Measurements from ENCODE around the gene PRKAR2B.

Gene PRKAR2B

DNA sequence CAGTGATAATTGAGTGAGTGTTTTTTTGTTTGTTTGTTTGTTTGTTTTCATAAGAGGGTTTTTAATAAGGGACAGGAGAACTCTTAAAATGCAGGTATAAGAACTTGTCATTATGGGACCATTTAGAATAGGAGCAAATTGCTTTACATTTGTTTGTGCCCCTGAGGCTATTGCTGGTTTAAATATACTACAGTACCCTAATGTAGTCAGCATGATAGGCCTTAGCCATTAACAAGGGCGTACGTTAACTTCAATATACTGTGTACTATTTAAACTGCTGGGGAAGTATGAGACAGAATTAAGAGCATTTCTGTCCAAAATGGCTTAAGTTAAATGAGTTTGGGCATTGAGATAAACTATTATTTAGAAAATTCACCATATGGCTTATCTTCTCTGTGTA, 26.2 kb downstream of the PRKAR2B start:
- TF ChIP-seq TARDBP (IDR thresholded peaks at IDR 0.05) = no peak
- TF ChIP-seq FOXM1 (IDR thresholded peaks at IDR 0.05; ENCODE audit: borderline replicate concordance) = no peak
- no peak for TF ChIP-seq FOXK2 (IDR thresholded peaks at IDR 0.05)
- no peak for TF ChIP-seq SUZ12 (IDR thresholded peaks at IDR 0.05)
- no peak for TF ChIP-seq CTBP1 (IDR thresholded peaks at IDR 0.05; ENCODE audit: borderline replicate concordance)
- no peak for TF ChIP-seq HDGF (IDR thresholded peaks at IDR 0.05; ENCODE audit: borderline replicate concordance)
- CTCF ChIA-PET = no interaction called here
- no peak for DNase-seq (ENCODE audit: extremely low spot score)
- POLR2A ChIA-PET = no interaction called here

DNA sequence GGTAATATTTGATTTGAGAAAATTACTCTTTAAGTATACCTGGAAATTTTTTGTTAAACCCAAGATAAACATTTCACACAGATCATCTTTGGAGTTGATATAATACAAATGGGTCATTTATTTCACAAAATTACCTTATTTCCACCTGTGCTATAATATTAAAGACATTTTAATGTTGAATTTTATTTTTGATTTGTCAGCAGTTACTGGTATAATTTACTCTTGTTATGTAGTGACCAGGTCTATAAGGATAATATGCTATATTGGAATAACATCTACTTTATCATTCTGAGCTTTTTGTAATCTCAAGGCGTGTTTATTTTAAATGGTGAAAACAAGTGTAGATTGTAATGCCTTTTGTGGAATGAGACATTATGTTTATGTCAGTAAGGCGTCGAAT, 26.6 kb downstream of the PRKAR2B start:
- CTCF ChIA-PET = no interaction called here
- POLR2A ChIA-PET = no interaction called here
- no peak for DNase-seq (ENCODE audit: extremely low spot score)
- no peak for TF ChIP-seq FOXK2 (IDR thresholded peaks at IDR 0.05)
- TF ChIP-seq FOXM1 (IDR thresholded peaks at IDR 0.05; ENCODE audit: borderline replicate concordance) = no peak
- TF ChIP-seq TARDBP (IDR thresholded peaks at IDR 0.05) = no peak
- TF ChIP-seq SP1 (IDR thresholded peaks at IDR 0.05) = no peak
- TF ChIP-seq HDGF (IDR thresholded peaks at IDR 0.05; ENCODE audit: borderline replicate concordance) = no peak
- no peak for TF ChIP-seq NFRKB (IDR thresholded peaks at IDR 0.05)
- no peak for TF ChIP-seq FOXA1 (IDR thresholded peaks at IDR 0.05)

DNA sequence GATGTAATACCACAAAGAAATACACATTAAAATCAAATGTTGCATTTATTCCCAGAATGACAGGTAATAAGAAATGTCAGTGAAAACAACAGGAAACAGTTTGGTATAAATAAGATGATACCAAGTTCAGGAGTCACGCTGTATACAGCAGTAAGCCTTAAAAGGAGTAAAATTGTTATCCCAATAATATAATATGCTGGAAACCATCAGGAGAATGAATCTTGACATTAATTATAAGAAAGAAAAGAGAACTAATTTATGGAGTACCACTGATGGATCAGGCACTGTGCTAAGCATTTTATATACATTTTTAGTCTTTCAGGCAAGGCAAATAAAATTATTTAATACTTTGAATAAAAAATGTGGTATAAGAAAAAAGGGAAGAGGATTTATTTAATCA, 27.6 kb downstream of the PRKAR2B start:
- POLR2A ChIA-PET = no interaction called here
- no peak for DNase-seq (ENCODE audit: extremely low spot score)
- TF ChIP-seq NFRKB (IDR thresholded peaks at IDR 0.05) = no peak
- TF ChIP-seq CTBP1 (IDR thresholded peaks at IDR 0.05; ENCODE audit: borderline replicate concordance) = no peak
- TF ChIP-seq BHLHE40 (IDR thresholded peaks at IDR 0.05; ENCODE audit: borderline replicate concordance) = no peak
- no peak for TF ChIP-seq ARNT (IDR thresholded peaks at IDR 0.05)
- TF ChIP-seq SUZ12 (IDR thresholded peaks at IDR 0.05) = no peak
- no peak for TF ChIP-seq LEF1 (IDR thresholded peaks at IDR 0.05; ENCODE audit: borderline replicate concordance)
- TF ChIP-seq HDGF (IDR thresholded peaks at IDR 0.05; ENCODE audit: borderline replicate concordance) = no peak
- no peak for TF ChIP-seq TARDBP (IDR thresholded peaks at IDR 0.05)
- TF ChIP-seq, protein P1, sequence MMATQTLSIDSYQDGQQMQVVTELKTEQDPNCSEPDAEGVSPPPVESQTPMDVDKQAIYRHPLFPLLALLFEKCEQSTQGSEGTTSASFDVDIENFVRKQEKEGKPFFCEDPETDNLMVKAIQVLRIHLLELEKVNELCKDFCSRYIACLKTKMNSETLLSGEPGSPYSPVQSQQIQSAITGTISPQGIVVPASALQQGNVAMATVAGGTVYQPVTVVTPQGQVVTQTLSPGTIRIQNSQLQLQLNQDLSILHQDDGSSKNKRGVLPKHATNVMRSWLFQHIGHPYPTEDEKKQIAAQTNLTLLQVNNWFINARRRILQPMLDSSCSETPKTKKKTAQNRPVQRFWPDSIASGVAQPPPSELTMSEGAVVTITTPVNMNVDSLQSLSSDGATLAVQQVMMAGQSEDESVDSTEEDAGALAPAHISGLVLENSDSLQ (IDR thresholded peaks at IDR 0.05) = no peak
- TF ChIP-seq FOXM1 (IDR thresholded peaks at IDR 0.05; ENCODE audit: borderline replicate concordance) = no peak
- no peak for TF ChIP-seq ZNF384 (IDR thresholded peaks at IDR 0.05)
- TF ChIP-seq L3MBTL2 (conservative IDR thresholded peaks at IDR 0.05) = no peak
- TF ChIP-seq FOXK2 (IDR thresholded peaks at IDR 0.05) = no peak
- no peak for TF ChIP-seq SP1 (IDR thresholded peaks at IDR 0.05)
- no peak for TF ChIP-seq ELF4 (IDR thresholded peaks at IDR 0.05)
- no peak for TF ChIP-seq FOXA1 (IDR thresholded peaks at IDR 0.05)
- CTCF ChIA-PET = no interaction called here

DNA sequence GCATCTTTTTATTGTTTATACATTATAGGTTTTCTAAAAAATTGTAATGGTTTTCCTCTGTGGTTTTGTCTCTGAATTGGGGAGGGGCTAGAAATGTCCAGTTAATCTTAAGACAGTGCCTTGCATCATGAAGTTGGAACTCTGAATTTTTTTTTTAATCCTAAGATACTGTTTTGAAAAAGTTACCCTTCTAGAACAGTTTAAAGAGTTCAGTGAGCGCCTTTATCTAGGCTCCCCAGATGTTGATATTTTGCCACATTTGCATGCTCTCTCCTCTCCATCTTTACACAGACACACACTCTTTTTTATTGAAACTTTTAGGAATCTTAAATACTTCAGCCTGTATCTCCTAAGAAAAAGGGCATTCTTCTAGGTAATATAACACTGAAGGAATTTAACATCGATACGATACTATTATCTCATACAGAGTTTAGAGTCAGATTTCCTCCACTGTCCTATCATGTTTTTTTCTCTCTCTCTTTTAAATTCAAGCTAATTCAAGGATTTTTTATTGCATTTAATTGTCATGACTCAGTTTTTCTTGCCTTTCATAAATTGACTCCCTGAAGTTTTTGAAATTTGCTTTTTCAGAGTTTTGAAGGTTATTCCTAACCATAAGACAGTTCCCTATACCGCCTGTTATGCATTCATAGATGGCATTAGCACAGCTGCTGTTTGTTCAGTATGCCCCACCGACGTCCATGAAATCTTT, 31.5 kb downstream of the PRKAR2B start:
- DNase-seq (ENCODE audit: extremely low spot score) = no peak
- ChIA-PET POLR2A (no interaction called here), CTCF (no interaction called here)
- TF ChIP-seq SUZ12 (IDR thresholded peaks at IDR 0.05) (no peak), NFRKB (IDR thresholded peaks at IDR 0.05) (no peak), ELF4 (IDR thresholded peaks at IDR 0.05) (no peak), ZNF384 (IDR thresholded peaks at IDR 0.05) (no peak), SP1 (IDR thresholded peaks at IDR 0.05) (no peak), L3MBTL2 (conservative IDR thresholded peaks at IDR 0.05) (no peak), FOXK2 (IDR thresholded peaks at IDR 0.05) (no peak), TARDBP (IDR thresholded peaks at IDR 0.05) (no peak)

DNA sequence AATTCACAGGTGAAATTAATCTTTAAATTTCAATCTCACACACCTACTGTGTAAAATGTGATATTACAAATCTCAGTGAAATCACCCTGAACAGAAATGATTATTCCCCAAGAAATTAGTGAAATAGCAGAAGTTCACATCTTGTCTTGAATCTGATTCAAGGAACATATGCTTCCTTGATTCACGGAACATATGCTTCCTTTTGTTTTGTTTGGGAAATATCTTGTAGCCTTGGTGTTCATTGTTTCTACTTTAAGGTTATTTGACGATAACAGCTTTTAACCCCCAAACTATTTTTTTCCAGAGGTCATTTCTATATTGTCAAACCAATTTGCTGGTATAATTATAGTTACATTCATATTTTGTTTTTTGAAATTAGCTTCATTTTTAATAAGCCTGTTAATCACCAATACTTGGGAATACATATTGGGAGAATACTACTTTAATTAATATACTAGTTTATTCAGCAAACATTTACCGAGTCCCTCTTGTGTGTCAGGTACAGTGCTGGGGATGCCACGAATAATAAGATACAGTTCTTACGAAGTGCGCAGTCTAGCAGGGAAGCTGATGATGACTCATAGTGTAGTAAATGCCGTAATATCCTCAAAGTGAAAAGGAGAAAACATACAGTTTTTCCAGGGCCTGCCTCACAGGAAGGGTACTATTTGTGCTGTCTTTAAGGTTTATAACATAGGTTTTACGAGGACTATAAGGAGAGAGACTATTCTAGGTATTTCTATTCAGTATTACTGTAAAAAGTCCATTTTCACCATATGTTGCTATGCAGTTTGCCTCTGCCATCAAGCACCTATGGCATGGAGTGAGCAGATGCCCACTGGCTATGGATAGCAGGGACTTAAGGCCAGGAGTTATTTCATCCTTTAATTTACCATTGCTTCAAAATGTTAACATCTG, 32.5 kb downstream of the PRKAR2B start:
- no peak for DNase-seq (ENCODE audit: extremely low spot score)
- ChIA-PET CTCF (no interaction called here), POLR2A (no interaction called here)
- TF ChIP-seq, protein P1 (IDR thresholded peaks at IDR 0.05) = no peak
- TF ChIP-seq NFRKB (IDR thresholded peaks at IDR 0.05) (no peak), ARNT (IDR thresholded peaks at IDR 0.05) (no peak), HDGF (IDR thresholded peaks at IDR 0.05; ENCODE audit: borderline replicate concordance) (no peak), FOXA1 (IDR thresholded peaks at IDR 0.05) (no peak), FOXK2 (IDR thresholded peaks at IDR 0.05) (no peak), SP1 (IDR thresholded peaks at IDR 0.05) (no peak), SUZ12 (IDR thresholded peaks at IDR 0.05) (no peak), TARDBP (IDR thresholded peaks at IDR 0.05) (no peak), CTBP1 (IDR thresholded peaks at IDR 0.05; ENCODE audit: borderline replicate concordance) (no peak), ELF4 (IDR thresholded peaks at IDR 0.05) (no peak), LEF1 (IDR thresholded peaks at IDR 0.05; ENCODE audit: borderline replicate concordance) (no peak), BHLHE40 (IDR thresholded peaks at IDR 0.05; ENCODE audit: borderline replicate concordance) (no peak), FOXM1 (IDR thresholded peaks at IDR 0.05; ENCODE audit: borderline replicate concordance) (no peak)

DNA sequence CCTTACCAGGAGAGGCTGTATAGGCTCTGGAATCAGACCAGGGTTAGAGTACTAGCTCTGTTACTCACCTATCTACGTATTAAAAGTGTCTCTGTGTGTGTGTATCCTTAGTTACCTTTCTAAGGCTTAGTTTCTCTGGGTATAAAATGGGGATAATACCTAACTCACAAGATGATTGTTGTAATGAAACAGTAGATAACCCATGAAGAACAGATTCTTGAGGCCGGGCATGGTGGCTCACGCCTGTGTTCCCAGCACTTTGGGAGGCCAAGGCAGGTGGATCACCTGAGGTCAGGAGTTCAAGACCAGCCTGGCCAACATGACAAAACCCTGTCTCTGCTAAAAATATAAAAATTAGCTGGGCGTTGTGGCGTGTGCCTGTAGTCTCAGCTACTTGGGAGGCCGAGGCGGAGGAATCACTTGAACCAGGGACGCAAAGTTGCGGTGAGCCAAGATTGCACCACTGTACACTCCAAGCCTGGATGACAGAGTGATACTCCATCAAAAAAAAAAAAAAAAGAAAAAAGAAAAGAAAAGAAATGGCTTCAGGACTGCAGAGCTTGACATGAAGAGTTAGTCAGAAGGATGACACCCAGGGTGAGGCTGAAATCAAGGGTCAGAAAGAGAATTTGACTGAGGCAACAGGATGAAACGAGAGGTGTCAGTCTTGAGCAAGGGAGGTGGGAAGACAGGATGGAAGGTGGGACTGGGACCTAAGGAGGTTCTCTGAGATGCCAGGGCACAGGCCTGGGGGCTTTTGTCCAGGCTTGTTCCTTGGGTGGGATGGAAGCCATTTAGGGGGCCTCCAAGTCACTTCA, 33.4 kb downstream of the PRKAR2B start:
- POLR2A ChIA-PET = no interaction called here
- no peak for DNase-seq (ENCODE audit: extremely low spot score)
- TF ChIP-seq ZNF384 (IDR thresholded peaks at IDR 0.05) = no peak
- no peak for TF ChIP-seq HDGF (IDR thresholded peaks at IDR 0.05; ENCODE audit: borderline replicate concordance)
- CTCF ChIA-PET = interaction anchor here (1.1 kb wide), 1 partner anchor 9 kb away, joined by 3 read pairs; no protein-coding TSS in a partner anchor

Measured in HEK293T (cell line).